Fibroblast of upper back skin (primary cell): ENCODE data around the gene C21orf58.
A peak's percentile ranks its signal among the peaks of the same experiment; 100 is the strongest.

Experiments used
- DNase-seq: peaks from one replicate; pipeline ENCODE4 v3.0.0-alpha.2; 2013

C21orf58 gene

DNA sequence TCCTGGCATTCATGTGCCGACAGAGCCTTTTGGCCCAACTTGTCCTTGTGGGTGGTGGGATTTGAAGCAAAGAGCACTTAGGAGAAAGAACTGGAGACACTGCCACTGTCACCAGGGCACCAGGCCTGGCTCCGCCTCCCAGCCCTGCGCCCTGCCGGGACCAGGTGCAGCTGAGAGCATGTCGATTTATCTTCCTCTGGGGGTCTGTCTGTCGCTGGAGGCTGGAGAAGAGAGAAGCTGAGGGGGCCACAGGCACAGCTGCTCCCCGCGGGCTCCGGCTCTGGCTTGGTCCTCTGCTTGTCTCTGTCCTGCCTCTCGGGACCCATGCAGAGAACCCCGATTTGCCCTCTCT, 28.5 kb upstream of the C21orf58 start:
- no peak for DNase-seq

DNA sequence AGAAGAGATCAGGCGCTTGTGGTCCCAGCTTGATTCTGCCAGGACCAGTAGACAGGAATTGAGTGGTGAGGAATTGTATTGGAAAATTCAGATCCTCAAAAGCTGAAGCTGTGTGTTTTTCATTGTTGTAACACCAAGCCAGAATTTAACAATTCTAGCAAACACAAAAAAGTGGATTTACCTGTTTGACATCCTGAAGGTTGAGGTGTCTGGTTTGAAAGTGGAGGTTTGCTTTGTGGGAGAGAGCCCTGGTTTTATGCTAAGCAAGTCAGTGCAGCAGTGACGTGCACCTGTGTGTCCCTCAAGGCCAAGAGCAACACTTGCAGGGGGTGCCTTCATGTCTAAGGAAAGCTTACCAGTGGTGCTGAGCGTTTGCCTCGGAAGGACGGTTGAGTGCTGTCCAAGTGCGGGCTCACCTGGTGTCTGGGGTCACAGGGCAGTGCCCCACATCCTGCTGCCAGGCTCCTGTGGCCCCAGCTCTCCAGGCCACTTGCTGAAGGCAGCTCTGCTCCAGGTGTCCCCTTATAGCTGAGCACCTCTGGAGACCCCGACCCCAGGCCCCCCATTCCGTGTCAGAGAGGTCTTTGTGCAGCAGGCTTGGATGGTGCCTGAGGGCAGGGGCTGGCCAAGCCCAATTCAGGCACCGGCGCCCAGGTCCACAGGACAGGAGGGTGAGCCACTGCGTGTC, 27.9 kb upstream of the C21orf58 start:
- no peak for DNase-seq

DNA sequence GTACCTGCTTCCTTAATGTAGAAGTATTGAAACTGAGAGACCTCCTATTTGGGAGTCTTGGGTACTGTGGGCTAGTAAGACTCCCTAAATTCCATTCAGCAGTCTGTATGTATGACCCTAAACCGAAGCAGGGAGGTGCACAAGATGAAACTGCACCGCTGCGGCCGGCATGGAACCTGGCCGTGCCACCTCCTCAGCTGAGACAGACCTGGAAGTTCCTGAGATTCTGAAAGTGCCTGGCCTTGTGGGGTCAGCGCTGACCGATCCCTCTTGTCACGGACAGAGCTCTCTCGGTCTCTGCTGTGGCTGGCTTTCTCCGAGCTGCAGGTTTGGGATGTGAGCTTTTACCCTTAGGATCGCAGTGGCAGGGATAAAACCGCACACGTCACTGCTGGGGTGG, 27.3 kb upstream of the C21orf58 start:
- DNase-seq: no peak

DNA sequence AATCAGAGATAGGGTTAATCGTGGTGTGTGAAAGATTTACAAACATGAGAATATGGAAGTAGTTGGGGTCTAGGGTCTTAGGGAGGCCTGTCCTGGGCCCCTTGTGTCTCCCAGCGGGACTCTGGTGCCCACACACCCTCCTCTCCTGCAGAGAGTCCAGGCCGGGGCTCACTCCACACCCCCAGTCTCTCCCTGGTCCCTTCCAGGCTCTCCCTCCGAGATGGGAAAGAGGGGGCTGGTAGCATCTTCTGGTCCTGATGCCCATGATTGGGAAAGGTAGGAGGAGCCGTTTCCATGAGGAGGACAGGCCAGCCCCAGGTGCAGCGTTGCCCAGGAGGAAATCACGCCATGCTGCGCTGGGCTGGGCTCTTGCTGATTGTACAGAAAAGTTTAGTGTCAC, 26.9 kb upstream of the C21orf58 start:
- no peak for DNase-seq

DNA sequence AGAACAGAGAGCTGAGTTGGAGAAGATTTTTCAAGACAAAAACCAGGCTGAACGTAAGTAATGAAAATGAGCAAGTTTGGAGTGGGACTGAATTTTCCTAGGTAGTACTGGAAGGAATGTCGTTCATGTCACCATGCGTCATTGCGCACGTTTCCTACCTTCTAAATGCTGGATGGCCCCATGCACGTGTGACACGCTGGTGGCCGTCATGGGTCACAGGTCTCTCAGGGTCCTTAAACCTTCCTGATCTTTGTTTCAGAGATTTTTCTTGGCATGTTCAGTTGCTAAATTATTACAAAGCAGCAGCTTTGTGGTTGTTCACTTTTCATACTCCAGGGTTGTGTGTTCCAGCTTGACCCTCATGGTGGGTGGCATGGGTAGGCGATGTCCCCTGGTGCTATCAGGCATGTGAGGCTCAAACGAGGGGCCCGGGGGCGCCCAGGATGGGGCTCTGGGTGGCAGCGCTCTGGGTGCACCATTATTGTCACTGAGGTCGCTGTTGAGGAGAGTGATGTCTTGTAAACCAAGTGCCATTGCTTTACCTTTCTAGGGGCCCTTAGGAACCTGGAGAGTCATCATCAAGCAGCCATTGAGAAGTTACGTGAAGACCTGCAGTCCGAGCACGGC, 25.6 kb upstream of the C21orf58 start:
- no peak for DNase-seq

DNA sequence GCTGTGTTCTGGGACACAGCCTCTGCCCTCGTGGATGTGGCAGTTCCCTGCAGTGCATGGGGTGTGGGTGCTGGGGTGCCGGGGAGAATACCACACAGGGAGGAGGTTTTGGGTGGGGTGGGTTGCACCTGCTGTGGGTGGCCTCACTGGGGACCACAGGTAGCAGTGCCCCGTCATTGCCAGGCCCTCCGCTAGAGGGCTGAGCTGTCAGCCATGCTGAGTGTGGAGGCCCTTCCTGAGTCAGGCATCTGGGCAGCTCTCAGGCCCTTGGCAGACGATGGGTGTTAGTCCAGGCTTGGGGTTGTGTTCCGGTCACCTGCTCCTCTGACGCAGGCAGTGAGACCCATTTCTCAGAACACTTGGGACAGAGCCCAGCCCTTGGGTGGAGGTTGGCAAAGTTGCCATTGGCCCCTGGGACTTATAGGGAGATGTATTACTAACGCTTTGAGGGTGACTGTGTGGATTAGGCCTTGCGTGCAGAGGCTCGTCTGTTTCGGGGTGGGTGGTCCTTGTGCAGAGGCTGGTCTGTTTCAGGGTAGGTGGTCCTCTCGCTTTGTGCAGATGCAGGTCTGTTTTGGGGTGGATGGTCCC, 24.2 kb upstream of the C21orf58 start:
- DNase-seq: no peak

DNA sequence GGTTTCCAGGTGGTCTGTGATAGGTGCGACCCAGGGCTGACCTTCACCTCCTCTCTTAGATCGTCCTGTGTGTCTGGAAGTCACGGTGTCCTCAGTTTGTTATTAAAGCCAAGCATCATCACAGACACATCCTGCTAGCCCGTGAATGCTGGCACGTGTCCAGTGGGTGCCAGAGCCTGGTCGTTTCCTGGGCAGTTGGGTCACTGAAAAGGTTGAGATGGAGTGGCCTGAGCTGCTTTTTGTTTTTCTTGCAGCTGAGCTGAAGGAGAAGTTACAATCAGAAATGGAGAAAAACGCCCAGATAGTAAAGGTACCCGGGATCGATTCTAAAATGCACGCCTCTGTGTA, 23.5 kb upstream of the C21orf58 start:
- DNase-seq: no peak

DNA sequence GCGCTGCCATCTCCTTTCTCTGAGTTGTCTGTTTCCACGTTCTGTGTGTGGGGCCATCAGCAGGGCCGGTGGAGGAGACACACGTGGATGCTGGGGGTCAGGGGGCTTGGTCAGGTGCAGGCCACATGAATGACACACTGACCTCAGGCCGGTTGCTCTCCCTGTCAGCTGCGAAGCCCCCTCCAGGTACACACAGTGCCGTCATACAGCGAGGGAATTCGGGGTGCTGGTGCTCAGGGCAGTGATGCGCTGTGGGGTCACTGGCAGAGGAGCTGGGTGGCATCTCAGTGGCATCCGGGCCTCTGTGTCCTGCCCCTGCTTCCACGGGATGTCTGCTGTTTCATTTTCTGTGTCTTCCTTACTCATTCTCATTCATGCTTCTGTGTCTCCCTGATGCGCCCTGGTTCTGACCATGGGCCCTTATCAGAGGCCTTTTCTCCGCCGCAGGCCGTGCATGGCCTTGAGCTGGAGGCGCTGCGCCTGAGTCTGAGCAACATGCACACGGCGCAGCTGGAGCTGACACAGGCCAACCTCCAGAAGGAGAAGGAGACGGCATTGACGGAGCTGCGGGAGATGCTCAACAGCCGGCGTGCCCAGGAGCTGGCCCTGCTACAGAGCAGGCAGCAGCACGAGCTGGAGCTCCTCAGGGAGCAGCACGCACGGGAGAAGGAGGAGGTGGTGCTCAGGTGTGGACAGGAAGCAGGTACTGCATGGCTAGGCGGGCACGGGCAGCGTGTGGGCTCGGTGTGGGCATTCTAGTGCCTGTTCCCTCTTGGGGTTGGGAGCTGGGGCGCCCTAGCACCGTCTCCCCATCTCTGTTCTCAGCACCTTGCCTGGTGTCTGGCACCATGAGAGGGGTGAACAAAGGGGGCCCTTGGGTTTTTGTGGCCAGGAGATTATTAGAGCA, 22.9 kb upstream of the C21orf58 start:
- no peak for DNase-seq

DNA sequence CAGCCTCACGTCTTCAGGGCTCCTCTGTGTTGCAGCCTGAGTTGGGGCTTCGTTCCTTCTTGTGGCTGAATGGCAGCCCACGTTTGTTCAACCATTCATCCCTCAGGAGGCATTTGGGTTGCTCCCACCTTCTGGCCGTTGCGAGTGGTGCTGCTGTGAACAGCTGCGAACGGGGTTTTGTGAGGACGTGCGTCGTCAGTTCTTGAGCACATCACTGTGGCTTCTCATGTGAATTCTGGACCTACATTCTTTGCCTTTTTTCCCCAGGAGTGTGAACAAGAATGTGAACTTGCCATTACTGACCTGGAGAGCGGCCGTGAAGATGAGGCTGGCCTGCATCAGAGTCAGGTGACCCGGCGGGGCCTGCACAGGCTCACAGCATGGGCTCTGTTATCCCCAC, 22.2 kb upstream of the C21orf58 start:
- no peak for DNase-seq

DNA sequence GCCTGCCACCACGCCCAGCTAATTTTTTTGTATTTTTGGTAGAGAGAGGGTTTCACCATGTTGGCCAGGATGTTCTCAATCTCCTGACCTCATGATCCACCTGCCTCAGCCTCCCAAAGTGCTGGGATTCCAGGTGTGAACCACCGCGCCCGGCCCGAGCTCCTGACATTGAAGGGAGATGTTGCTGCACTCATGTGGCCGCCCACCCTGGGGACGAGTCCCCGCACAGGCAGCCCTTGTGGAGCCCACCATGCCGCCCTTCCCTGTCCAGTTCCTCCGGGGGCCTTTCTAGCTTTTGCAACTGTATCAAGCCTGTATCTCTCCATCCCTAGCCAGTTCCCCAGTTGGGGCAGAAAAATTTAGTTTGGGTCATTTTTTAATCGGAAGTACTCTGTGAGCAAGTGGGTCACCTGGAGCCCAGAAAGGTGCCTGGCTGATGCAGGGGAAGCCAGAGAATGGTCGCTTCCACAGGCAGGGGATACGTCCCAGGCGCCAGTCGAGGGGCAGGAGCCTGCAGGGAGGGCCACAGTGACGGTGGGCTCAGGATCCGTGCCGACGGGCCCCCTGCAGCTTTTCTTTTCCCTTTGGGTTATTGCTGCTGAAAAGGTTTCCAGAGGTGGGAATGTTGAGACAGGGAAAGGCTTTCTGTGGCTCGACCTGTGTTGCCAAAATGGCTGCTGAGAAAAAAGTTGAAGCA, 20.7 kb upstream of the C21orf58 start:
- no peak for DNase-seq

DNA sequence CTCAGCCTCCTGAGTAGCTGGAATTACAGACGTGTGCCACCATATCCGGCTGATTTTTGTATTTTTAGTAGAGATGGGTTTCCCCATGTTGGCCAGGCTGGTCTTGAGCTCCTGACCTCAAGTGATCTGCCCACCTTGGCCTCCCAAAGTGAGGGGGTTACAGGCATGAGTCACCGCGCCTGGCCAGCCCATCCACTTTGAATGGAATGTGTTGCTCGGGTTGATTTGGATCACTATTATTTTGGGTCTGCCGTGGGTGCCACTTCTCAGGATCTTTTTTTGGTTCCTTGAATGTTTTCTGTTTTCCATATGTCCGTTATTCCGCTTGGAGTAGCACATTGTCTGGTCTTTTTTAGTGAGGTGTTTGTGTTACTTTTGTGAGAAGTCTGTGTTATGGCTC, 17.3 kb upstream of the C21orf58 start:
- no peak for DNase-seq

DNA sequence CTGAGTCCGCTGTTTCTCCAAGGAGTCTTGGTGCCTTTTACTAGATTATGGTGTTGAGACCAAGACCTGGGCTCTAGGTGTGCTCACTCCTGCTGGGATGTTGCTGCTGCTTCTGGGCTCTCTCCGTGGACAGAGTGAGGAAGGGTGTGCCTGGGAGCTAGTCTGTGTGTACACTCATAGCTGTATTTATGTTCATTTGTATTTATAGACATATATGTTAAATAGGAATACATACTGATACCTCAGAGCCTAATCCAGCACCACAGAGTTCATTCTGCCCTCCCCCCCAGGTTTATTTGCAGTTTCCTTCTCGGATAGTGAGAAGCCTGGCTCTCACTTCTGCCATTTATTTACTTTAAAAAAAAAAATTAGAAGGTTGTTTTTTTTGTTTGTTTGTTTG, 12.9 kb upstream of the C21orf58 start:
- DNase-seq: no peak

DNA sequence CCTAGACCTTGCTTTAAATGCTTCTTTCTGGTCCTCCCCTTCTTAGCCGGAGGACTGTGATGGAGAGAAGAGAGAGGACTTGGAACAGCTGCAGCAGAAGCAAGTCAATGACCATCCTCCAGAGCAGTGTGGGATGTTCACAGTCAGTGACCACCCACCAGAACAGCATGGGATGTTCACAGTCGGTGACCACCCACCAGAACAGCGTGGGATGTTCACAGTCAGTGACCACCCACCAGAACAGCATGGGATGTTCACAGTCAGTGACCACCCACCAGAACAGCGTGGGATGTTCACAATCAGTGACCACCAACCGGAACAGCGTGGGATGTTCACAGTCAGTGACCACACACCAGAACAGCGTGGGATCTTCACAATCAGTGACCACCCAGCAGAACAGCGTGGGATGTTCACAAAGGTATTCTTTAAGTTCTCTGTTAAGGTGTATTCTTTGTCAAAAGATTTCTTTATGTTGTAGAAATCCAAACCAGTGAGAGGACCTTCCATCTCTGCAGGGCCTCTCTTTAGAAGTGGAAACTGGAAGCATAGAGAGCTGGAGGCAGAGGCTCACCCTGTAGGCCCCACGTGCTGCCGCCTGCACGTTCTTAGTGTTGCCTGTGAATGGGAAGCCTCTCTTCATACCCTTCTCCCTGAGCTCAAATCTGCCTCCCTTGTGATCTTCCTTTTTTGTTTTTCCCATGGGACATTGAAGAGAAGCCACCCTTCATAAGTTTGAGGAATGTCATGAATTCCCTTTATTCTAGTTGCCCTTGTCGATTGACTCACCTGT, 10.9 kb upstream of the C21orf58 start:
- no peak for DNase-seq

DNA sequence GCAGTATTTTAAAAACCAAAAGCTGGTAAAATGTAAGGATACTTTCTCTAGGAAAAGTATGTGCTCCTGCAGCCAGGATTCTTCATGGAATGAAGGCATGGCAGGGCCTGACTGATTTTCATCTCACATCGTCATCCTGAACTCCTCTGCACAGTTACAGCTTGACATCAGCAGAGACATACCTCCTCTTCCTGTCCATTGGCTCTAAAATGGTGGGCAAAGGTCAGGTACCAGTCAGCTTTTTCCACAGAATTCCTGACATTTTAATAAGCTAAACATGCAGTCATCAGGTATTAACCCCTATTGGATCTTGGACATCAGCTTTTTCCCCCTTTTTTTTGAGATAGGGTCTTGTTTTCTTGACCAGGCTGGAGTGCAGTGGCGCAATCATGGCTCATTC, 6.1 kb upstream of the C21orf58 start:
- DNase-seq: no peak

DNA sequence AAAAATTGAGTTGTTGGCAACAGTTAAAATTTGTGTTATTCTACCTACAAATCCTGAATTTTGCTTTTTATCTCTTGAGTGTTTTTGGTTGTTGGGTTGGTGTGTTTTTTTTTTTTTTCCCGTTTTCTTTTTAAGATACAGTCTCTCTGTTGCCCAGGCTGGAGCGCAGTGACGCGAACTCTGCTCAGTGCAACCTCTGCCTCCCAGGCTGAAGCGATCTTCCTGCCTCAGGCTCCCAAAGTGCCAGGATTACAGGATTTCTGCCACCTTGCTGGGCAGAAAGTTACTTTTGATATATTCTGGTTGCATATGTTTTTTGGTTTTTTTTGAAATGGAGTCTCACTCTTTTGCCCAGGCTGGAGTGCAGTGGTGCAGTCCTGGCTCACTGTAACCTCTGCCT, 4.5 kb upstream of the C21orf58 start:
- DNase-seq: no peak

DNA sequence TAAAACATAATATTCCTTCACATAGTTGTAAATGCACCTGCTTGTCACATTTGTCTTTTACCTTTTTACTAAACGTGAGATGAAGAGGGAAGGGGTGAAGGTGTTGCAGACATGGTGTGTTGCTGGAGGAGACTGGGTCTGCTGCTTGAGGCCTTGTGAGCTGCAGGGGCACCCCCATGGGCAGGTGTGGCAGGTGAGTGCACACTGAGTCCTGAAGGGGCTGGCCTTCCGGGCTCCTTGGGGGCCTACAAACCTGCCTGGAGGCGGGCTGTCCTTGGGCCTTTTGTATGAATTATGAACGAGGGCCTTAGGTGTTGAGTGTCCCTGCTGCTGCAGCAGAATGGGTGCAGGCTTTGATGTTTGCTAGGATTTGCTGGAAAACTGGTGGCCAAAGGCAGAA, 4.0 kb upstream of the C21orf58 start:
- DNase-seq: no peak

DNA sequence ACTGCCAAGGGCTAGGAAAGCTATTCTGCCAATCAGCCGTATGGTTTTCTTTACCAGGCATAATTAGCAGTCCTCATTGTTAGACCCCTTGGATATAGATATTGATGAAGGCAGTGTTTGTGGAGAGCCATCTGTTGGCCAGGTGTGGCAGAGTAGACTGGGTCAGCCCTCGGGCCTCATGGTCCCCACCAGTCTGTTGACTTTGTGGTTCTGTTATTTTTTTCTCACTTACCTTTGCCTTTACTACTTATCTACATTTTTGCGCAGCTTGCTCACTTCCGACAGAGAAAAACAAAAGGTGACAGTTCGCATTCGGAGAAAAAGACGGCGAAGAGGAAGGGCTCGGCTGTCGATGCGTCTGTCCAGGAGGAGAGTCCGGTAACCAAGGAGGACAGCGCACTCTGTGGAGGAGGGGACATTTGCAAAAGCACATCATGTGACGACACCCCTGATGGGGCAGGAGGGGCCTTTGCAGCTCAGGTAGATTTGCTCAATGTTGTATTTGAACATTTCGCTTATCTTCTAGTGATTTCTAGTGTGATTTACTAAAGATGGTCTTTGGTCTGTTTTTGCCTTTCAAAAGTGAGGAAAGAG, 2.5 kb upstream of the C21orf58 start:
- no peak for DNase-seq

DNA sequence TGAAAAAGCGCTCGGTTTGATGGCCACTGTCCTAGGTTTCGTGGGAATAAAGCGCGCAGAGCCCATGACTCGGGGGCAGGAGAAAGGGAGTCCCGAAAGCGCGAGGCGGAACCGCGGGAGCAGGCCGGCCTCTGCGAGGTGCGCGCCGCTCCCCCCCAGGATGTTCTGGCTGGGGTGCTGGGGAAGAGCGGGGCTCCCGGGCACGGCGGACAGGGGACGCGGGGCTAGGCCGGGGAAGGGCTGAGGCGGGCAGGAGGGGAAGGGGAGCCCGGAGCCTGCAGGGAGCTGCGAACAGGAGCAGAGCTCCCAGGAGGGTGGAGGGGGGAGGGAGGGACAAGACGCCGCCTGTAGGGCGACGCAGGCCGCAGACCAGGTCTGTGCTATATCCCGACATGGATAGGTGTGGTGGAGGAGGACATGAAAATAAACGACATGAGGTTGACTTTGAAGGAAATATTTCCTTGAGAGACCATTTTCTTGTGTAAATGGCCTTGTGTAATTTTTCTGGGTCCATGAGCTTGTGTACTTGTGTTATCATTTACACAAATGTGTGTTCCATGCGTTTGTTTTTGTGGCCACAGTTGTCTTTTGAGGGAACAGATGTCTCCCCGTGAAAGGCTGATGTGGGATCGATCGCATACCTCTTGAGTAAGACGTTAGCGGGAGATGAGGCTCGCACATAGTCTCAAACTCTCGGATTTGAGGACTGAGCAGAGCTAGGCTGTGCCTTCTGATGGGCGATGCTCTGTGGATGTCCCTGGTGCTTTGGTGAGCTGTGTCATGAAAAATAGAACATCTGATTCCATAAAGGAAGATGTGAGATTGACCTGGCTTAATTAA, 1.6 kb upstream of the C21orf58 start:
- peak; percentile 41 for DNase-seq

DNA sequence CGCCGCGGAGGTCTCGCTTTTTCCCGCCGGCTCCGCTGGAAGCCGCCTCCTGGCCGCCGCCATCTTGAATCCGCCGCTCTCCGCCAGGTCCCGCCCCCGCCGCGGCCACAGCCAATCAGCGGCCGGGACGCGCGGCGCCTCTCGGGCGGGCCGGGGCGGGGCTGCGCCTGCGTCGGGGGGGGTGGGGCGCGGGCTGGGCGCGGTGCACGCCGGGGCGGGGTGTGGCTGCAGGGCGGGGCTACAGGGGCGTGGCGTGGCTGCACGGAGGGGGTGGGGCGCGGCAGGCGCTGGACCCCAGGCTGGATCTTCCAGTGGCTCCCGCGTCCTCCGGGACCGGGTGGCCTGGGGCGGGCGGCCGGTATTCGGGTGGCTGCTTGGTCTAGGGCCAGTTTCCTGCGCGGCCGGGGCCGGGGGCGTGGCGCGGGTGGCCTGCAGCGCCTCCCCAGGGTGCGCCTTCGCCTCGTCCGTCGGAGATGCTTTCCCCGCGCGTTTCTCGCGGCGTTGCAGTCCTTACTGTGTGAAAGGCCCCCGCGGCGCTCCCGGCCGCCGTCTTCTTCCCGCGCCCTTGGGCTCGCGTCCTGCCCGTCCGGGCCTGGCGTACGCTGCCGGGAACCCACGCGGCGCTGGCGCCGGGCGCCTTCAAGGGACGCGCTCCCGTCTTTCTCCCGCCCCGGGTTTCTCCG, 861 bp upstream of the C21orf58 start:
- peak; percentile 82 for DNase-seq

DNA sequence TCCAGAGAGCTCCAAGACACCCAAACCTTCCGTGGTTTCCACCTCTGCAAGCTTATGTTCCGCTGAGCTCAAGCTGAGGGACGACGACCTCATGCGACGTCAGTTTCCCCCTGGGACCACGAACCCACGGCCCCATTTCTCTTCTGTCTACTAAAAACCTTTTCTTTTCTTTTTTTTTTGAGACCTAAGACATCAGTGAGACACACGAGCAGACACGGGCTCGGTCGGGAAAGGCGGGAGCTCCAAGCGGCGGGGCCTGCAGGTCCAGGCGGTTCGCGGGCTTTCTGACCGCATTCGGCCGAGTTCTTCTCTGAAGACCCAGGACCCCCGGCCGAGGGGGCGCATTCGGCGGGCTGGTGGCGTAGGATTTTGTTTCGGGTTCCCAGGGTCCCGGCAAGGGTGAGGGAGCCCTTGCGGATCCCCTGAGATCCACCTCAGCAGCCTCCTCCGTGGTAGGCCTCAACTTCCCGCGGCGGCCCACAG, 402 bp downstream of the C21orf58 start:
- no peak for DNase-seq
